OCI-LY7 (cell line): ENCODE data around the gene KHDC1.

Source experiments
- EZH2phosphoT487 ChIP-seq: fragments of 200-600 bp; sonication (generic); IDR thresholded peaks from 2 replicates; pipeline ENCODE4 v1.6.1; 2018; ENCODE audit warnings: low read depth, borderline replicate concordance, mild to moderate bottlenecking, mixed run types, antibody characterized with exemption, low read length, moderate library complexity, mixed read lengths
- TF ChIP-seq, protein P1 (sequence below): fragments of 200-600 bp; sonication (generic); conservative IDR thresholded peaks from 2 replicates; pipeline ENCODE4 v1.5.1; 2014; ENCODE audit warnings: mild to moderate bottlenecking, antibody characterized with exemption, low read length, moderate library complexity, mixed read lengths

DNA sequence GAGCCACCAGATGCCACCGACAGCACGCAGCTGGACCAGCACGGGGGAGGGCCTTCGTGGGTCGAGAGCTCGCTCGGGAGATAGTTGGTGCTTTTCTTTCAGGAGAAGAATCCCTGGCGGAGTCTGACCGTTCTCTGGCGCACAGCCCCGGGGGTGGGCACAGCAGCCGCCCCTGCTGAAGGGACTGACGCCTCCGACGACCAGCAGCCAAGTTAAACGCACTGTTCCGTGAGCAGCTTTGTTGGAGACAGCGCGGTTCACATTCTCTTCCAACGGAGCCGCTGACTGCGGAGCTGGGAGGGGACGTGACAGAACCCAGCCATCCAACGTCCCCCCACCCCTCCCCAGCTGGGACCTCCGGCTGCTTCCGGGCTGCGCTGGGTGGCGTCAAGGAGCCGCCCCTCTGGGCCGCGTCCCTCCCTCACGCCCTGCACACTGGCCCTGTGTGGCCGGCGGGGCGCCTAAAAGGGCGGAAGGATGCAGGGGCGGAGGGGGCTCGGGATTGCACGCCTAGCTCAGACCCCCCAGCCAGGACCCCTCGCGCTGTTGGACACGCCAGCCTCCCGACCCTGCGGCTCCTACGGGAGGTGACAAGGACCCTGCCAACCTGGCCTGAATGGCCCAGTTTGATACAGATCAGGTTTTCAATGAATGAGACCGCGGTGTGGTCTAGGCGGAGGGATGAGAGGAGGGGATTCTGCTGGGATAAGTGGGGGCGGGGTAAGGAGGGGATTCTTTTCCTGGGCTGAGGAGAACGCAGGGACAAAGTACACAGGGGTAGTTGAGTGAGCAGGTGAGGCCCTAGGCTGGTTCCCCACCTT lies 36.4 kb upstream of the KHDC1 start:
- TF ChIP-seq EZH2phosphoT487 = no peak
- TF ChIP-seq, protein P1, sequence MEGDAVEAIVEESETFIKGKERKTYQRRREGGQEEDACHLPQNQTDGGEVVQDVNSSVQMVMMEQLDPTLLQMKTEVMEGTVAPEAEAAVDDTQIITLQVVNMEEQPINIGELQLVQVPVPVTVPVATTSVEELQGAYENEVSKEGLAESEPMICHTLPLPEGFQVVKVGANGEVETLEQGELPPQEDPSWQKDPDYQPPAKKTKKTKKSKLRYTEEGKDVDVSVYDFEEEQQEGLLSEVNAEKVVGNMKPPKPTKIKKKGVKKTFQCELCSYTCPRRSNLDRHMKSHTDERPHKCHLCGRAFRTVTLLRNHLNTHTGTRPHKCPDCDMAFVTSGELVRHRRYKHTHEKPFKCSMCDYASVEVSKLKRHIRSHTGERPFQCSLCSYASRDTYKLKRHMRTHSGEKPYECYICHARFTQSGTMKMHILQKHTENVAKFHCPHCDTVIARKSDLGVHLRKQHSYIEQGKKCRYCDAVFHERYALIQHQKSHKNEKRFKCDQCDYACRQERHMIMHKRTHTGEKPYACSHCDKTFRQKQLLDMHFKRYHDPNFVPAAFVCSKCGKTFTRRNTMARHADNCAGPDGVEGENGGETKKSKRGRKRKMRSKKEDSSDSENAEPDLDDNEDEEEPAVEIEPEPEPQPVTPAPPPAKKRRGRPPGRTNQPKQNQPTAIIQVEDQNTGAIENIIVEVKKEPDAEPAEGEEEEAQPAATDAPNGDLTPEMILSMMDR = no peak
